AG09309 (cell line): ENCODE results near the gene TF.

Source experiments
- DNase-seq: peaks from one replicate; pipeline ENCODE4 v3.0.0-alpha.2; 2010; ENCODE audit warnings: low read depth
- H3K4me3 ChIP-seq: 2 replicates; pipeline ENCODE4 v1.5.1; 2011; ENCODE audit warnings: mild to moderate bottlenecking, low read depth, low read length, moderate library complexity; ENCODE audit not compliant: control insufficient read depth
- TF ChIP-seq, protein P1 (sequence below): IDR thresholded peaks from 2 replicates; pipeline ENCODE4 v1.5.1; 2011; ENCODE audit warnings: mild to moderate bottlenecking, low read depth, low read length, inconsistent platforms; ENCODE audit not compliant: insufficient read depth, control insufficient read depth; ENCODE audit errors: missing control alignments

TF gene

DNA sequence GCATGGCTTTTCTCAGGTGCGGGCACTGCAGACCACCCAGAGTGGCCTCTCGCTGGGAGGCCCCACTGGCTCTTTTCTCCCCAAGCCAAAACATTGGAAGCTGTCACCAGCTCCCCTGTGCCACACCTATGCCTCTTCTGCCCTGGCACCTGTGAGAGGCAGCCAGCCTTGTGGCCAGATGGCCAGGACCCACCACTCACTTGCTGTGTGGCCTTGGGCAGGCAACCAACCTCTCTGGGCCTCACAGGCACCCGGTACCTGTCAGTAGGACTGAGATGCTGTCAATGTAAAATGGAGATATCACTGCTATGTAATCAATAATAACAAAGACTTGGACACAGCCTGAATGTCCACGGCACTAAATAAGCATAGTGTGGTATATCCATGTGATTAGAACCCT is 96.0 kb downstream of the TF start:
- DNase-seq: no peak
- H3K4me3 ChIP-seq: no peak overlapping the region
- TF ChIP-seq, protein P1, sequence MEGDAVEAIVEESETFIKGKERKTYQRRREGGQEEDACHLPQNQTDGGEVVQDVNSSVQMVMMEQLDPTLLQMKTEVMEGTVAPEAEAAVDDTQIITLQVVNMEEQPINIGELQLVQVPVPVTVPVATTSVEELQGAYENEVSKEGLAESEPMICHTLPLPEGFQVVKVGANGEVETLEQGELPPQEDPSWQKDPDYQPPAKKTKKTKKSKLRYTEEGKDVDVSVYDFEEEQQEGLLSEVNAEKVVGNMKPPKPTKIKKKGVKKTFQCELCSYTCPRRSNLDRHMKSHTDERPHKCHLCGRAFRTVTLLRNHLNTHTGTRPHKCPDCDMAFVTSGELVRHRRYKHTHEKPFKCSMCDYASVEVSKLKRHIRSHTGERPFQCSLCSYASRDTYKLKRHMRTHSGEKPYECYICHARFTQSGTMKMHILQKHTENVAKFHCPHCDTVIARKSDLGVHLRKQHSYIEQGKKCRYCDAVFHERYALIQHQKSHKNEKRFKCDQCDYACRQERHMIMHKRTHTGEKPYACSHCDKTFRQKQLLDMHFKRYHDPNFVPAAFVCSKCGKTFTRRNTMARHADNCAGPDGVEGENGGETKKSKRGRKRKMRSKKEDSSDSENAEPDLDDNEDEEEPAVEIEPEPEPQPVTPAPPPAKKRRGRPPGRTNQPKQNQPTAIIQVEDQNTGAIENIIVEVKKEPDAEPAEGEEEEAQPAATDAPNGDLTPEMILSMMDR: no peak

DNA sequence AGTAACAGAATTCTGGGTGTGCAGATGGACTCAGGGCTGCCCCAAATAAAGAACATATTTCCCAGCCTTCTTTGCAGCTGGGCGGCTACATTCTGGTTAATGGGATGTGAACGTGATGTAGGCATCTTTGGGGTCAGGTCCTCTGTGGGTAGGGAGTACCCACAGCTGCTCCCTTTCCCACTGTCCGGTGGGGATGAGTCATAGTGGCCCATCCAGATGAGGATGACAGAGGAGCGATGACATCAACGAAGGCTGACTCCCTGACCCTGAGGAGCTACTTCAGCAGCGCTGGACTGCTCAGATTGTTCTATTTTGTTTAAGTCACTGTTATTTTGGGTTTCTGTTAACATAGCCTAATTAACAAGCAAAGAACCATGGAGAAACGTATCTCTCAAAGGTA is 97.4 kb downstream of the TF start:
- DNase-seq: no peak
- H3K4me3 ChIP-seq: no peak overlapping the region
- TF ChIP-seq, protein P1: no peak

DNA sequence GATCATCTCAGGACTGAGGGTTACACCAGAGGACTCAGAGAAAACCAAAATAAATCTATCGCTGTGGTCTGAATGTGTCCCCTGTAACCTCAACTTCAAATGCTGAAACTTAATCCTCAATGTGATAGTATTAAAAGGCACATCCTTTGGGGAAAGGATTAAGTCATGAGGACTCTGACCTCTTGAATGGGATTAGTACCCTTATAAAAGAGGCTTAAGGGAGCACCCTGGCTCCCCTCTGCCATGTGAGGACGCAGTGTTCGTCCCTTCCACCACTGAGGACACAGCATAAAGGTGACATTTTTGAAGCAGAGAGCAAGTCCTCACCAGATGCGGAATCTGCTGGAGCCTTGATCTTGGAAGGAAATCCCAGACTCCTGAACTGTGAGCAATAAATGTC is 98.9 kb downstream of the TF start:
- TF ChIP-seq, protein P1: no peak
- DNase-seq: no peak
- no peak overlapping the region for H3K4me3 ChIP-seq
